Spleen (tissue), 11 donors: ENCODE data around the gene GADD45B. TPM values are rescaled to one million over a fixed set of nuclear protein-coding genes. Genes with fewer than 3 reads are reported as not detected.
A peak's percentile ranks its signal among the peaks of the same experiment; 100 is the strongest.

Experiments
- DNase-seq: peaks from one replicate; pipeline ENCODE4 v3.0.0-alpha.2; 2020
- H3K27ac ChIP-seq, 8 donors: fragments of 200-600 bp; sonication (generic) in 7 of 8; 1 replicate in 4 of 8; 2 replicates in 4 of 8; pipeline versions ENCODE4 v1.5.0 to v1.8.0; 2016 to 2021; ENCODE audit warnings: inconsistent platforms in 4 of 8, mild to moderate bottlenecking in 4 of 8, moderate library complexity in 1 of 8
- H3K27me3 ChIP-seq, 7 donors: fragments of 200-600 bp; sonication (generic) in 6 of 7; replicated peaks in 1 of 7; 1 replicate in 4 of 7; 2 replicates in 3 of 7; pipeline versions ENCODE4 v1.5.0 to v1.8.0; 2016 to 2021; ENCODE audit warnings: inconsistent platforms in 3 of 7, mild to moderate bottlenecking in 1 of 7
- H3K36me3 ChIP-seq, 6 donors: fragments of 200-600 bp; sonication (generic) in 5 of 6; 1 replicate in 4 of 6; 2 replicates in 2 of 6; pipeline versions ENCODE4 v1.5.0 to v1.8.0; 2016 to 2021; ENCODE audit warnings: inconsistent platforms in 2 of 6
- H3K4me1 ChIP-seq, 6 donors: fragments of 200-600 bp; sonication (generic) in 5 of 6; 1 replicate in 3 of 6; 2 replicates in 3 of 6; pipeline versions ENCODE4 v1.5.0 to v1.8.0; 2016 to 2021; ENCODE audit warnings: inconsistent platforms in 3 of 6
- H3K4me3 ChIP-seq, 8 donors: fragments of 200-600 bp; sonication (generic) in 7 of 8; 1 replicate in 4 of 8; 2 replicates in 4 of 8; pipeline versions ENCODE4 v1.5.0 to v1.8.0; 2016 to 2021; ENCODE audit warnings: inconsistent platforms in 4 of 8, mild to moderate bottlenecking in 4 of 8, moderate library complexity in 2 of 8
- H3K9me3 ChIP-seq, 8 donors: fragments of 200-600 bp; sonication (generic) in 7 of 8; 1 replicate in 4 of 8; 2 replicates in 4 of 8; pipeline versions ENCODE4 v1.5.0 to v1.8.0; 2016 to 2021; ENCODE audit warnings: inconsistent platforms in 4 of 8
- POLR2A ChIP-seq, 3 donors: fragments of 450-650 bp; IDR thresholded peaks; one replicate each; pipeline ENCODE4 v1.5.1; 2017; ENCODE audit warnings: antibody characterized with exemption in 3 of 3, mild to moderate bottlenecking in 1 of 3
- POLR2AphosphoS5 ChIP-seq, 3 donors: sonication (generic); formaldehyde crosslinking; IDR thresholded peaks; one replicate each; pipeline ENCODE4 v1.5.1; 2017; ENCODE audit warnings: antibody characterized with exemption in 3 of 3
- WGBS, 5 donors: extraction: QIAGEN DNeasy Blood & Tissue Kit in 3 of 5; methylation state at CpG; one replicate each; pipeline versions ENCODE4 v1.1.5 to v1.1.7; 2013 to 2018; 5-methylcytosine and 5-hydroxymethylcytosine counted together
- intact Hi-C: fragments of 100-400 bp; cut with DNase I; formaldehyde crosslinking; loops from one replicate; pipeline ENCODE4 v1.15.0; 2023; ENCODE audit warnings: low total_unique reads
- polyA plus RNA-seq, 3 donors: library from polyadenylated mRNA; stranded (reverse); fragments of 200-250 nt; gene quantifications; one replicate each; pipeline ENCODE4 v1.2.1, GENCODE V29; 2013
- total RNA-seq, 7 donors: library from RNA; depleted of rRNA in 3 of 7; stranded (reverse); fragments of >200 nt in 3 of 7; fragmentation: NEBNext Ultra II Directional in 4 of 7; extraction: Animal tissue kit (Norgen Biotek cat#: 25700) in 4 of 7; gene quantifications; one replicate each; pipeline versions ENCODE4 v1.1.0 to v1.2.1, GENCODE V29; 2016 to 2021
- TF ChIP-seq, protein P1 (sequence below), 11 experiments: fragments of 200-600 bp in 7 of 11; fragments of 450-650 bp in 4 of 11; sonication (generic) in 4 of 11; IDR thresholded peaks in 8 of 11; conservative IDR thresholded peaks in 3 of 11; 1 replicate in 7 of 11; 2 replicates in 4 of 11; pipeline versions ENCODE4 v1.4.0 to v1.8.0; 2016 to 2021; ENCODE audit warnings: antibody characterized with exemption in 11 of 11, inconsistent platforms in 4 of 11, mild to moderate bottlenecking in 1 of 11
- donor health status: healthy with polysubstance abuse.
- donor health status: DM: no; HTN: no; CAD: no; lungs with moderate emphysema.
- donor health status: DM: no; HTN: no; CAD: no.
- donor health status: Bipolar disorder and iron deficiency.
- donor health status: healthy.
- donor health status: DM: no; HTN: no; CAD: no.
- donor health status: DM: yes; HTN: yes; CAD: no.

The GADD45B gene
- total and polyA plus RNA-seq, 10 donors = 40.6 to 114 (median 75.8) TPM

DNA sequence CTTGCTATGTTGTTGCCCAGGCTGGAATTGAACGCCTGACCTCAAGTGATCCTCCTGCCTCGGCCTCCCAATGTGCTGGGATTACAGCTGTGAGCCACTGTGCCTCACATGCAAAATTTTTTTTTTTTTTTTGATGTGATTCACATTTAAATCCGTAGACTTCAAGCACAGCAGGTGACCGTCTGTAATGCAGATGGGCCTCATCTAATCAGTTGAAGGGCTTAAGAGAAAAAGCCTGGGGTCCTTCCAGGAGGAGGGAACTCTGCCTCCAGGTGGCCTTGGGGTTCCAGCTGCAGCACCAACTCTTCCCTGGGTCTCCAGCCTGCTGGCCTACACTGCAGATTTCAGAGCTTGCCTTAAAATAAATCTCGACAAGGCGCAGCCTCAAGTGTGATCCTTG lies 43.6 kb downstream of the GADD45B start:
- H3K36me3 ChIP-seq = peaks cover 0 to 38% (median 0%) of the 10 kb centered on the region in 6 donors
- H3K4me3 ChIP-seq = no peak overlapping the region
- DNase-seq = no peak
- H3K9me3 ChIP-seq = no peaks in the 10 kb centered on the region
- peaks cover 0 to 3% (median 0%) of the 10 kb centered on the region in 6 donors for H3K4me1 ChIP-seq
- TF ChIP-seq POLR2AphosphoS5 (IDR thresholded peaks at IDR 0.05) (no peak), POLR2A (IDR thresholded peaks at IDR 0.05) (no peak)
- TF ChIP-seq, protein P1, sequence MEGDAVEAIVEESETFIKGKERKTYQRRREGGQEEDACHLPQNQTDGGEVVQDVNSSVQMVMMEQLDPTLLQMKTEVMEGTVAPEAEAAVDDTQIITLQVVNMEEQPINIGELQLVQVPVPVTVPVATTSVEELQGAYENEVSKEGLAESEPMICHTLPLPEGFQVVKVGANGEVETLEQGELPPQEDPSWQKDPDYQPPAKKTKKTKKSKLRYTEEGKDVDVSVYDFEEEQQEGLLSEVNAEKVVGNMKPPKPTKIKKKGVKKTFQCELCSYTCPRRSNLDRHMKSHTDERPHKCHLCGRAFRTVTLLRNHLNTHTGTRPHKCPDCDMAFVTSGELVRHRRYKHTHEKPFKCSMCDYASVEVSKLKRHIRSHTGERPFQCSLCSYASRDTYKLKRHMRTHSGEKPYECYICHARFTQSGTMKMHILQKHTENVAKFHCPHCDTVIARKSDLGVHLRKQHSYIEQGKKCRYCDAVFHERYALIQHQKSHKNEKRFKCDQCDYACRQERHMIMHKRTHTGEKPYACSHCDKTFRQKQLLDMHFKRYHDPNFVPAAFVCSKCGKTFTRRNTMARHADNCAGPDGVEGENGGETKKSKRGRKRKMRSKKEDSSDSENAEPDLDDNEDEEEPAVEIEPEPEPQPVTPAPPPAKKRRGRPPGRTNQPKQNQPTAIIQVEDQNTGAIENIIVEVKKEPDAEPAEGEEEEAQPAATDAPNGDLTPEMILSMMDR (IDR thresholded peaks at IDR 0.05 in 8 of 11, conservative IDR thresholded peaks at IDR 0.05 in 3 of 11) = no peak
- 86 to 94% (median 88%) methylated on average over 6 of the region's 6 CpGs for WGBS, 5 donors
- H3K27ac ChIP-seq = no peak overlapping the region
- intact Hi-C loops = no loop called here
- H3K27me3 ChIP-seq = peaks cover 0 to 6% (median 0%) of the 10 kb centered on the region in 7 donors

DNA sequence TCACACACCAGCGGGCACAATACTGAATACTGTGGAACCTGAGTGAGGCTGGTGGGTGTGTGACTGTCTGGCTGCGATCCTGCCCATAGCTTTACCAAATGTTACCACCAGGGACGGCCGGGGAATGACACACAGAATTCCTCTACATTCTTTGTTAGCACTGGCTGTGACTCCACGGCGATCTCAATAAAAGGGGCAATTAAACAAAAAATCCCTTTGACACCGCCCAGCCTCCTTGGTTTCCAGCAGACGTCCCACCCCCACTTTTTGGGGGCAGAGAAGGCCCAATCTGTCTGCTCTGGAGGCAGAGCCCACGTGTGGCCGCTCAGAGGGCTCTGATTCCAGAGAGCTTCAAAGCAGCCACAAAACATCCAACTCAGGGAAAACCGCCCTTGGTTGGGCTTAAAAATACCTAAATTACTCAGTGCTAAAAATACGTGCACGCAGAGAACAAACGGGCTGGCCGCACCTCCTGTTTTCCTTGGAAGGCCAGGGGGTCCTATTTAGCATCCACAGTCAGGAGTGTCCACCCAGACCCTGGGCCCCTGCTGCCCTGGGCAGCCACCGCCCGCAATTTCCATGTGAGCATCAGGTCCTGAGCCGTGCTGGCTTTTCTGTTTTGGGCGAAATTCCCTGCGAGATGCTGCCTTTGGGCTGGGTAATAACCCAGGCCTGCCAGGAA lies 47.8 kb downstream of the GADD45B start:
- H3K27me3 ChIP-seq = no peaks in the 10 kb centered on the region
- peaks cover 0 to 8% (median 4%) of the 10 kb centered on the region in 6 donors for H3K4me1 ChIP-seq
- H3K27ac ChIP-seq = no peak overlapping the region
- TF ChIP-seq POLR2A (IDR thresholded peaks at IDR 0.05) (no peak), POLR2AphosphoS5 (IDR thresholded peaks at IDR 0.05) (no peak)
- peaks cover 0 to 17% (median 0%) of the 10 kb centered on the region in 6 donors for H3K36me3 ChIP-seq
- H3K4me3 ChIP-seq = no peak overlapping the region
- DNase-seq = no peak
- intact Hi-C loops = no loop called here
- WGBS, 5 donors = 81 to 90% (median 86%) methylated on average over 18 to 20 of the region's 20 CpGs
- no peaks in the 10 kb centered on the region for H3K9me3 ChIP-seq

DNA sequence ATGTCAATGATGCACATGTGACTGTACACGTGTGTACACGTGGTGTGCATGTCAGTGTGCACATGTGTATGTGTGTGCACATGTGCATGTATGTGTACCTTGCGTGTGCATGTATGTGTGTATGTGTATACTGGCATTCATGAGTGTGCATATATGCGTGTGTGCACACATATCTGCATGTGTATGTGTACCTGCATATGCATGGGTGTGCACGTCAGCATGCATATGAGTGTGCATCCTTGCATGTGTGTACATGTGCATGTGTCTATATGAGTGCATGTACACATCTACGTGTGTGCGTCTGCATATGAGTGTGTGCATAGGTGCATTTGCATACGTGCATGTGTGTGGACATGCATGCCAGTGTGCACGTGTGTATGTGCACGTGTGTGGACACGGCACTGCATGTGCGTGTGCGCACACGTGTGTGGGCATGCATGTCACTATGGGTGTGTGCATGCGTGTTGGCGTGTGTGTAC lies 48.5 kb downstream of the GADD45B start:
- H3K27ac ChIP-seq = no peak overlapping the region
- 91 to 98% (median 95%) methylated on average over 15 to 16 of the region's 16 CpGs for WGBS, 5 donors
- H3K4me1 ChIP-seq = peaks cover 0 to 11% (median 6%) of the 10 kb centered on the region in 6 donors
- intact Hi-C loops = no loop called here
- TF ChIP-seq POLR2A (IDR thresholded peaks at IDR 0.05) = no peak
- TF ChIP-seq, protein P1 (IDR thresholded peaks at IDR 0.05 in 8 of 11, conservative IDR thresholded peaks at IDR 0.05 in 3 of 11) = no peak
- TF ChIP-seq POLR2AphosphoS5 (IDR thresholded peaks at IDR 0.05) = peak in 2 of 3 donors; percentile 49 to 57
- H3K36me3 ChIP-seq = peaks cover 0 to 19% (median 0%) of the 10 kb centered on the region in 6 donors
- H3K27me3 ChIP-seq = no peaks in the 10 kb centered on the region
- H3K9me3 ChIP-seq = no peaks in the 10 kb centered on the region
- no peak overlapping the region for H3K4me3 ChIP-seq
- DNase-seq = no peak

DNA sequence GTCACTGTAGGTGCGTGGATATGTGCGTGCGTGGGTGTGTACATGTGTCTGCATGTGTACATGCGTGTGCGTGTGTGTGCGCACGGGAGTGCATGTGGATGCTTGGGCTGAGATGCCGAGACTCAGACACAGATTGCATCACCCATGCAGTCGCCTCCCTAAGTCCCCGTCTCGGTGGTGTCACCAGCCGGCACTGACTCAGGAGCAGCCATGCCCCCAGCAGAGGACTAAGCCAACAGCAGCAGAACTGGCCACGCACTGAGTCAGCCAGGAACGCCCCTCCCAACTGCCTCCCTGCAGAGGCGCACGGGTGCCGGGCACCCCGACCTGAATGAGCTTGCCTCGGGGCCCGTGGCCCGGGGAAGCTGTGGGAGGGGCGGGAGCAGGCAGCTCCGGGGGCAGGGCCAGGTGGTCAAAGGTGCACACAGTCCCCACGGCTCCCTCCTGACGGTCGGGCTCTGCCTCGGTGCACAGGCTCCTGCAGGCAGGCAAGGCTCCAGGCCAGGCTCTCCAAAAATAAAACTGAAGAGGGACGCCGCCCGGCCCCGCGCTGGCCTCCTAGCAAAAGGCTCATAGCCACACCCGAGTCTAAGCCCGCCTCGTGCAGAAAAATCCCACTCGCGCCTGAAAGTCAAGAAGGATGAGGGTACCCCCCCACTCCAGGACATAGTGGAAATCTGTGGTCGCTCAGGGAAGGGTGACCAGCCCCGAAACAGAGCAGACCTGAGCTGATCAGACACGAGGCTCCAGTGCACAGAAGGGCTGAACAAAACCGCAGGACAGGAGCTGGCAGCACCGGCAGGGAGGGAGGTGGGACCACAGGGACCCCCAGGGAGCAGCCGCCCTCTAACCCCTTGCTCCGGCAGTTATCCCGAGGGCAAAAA lies 49.2 kb downstream of the GADD45B start:
- no peak for DNase-seq
- no peaks in the 10 kb centered on the region for H3K27me3 ChIP-seq
- peaks cover 0 to 19% (median 0%) of the 10 kb centered on the region in 6 donors for H3K36me3 ChIP-seq
- no peak for TF ChIP-seq POLR2A (IDR thresholded peaks at IDR 0.05)
- TF ChIP-seq POLR2AphosphoS5 (IDR thresholded peaks at IDR 0.05) = peak in 1 of 3 donors; percentile 2
- intact Hi-C loops = no loop called here
- no peaks in the 10 kb centered on the region for H3K9me3 ChIP-seq
- WGBS, 5 donors = 78 to 90% (median 82%) methylated on average over 33 to 45 of the region's 45 CpGs
- H3K4me3 ChIP-seq = no peak overlapping the region
- peaks cover 0 to 11% (median 6%) of the 10 kb centered on the region in 6 donors for H3K4me1 ChIP-seq
- no peak overlapping the region for H3K27ac ChIP-seq
